ENCODE data around the gene ADIRF.
"Not testable (repeated sequence)": the region's sequence is repeated elsewhere in the genome, so short reads cannot be mapped to it uniquely, and the experiment has no call there.

ADIRF gene

DNA sequence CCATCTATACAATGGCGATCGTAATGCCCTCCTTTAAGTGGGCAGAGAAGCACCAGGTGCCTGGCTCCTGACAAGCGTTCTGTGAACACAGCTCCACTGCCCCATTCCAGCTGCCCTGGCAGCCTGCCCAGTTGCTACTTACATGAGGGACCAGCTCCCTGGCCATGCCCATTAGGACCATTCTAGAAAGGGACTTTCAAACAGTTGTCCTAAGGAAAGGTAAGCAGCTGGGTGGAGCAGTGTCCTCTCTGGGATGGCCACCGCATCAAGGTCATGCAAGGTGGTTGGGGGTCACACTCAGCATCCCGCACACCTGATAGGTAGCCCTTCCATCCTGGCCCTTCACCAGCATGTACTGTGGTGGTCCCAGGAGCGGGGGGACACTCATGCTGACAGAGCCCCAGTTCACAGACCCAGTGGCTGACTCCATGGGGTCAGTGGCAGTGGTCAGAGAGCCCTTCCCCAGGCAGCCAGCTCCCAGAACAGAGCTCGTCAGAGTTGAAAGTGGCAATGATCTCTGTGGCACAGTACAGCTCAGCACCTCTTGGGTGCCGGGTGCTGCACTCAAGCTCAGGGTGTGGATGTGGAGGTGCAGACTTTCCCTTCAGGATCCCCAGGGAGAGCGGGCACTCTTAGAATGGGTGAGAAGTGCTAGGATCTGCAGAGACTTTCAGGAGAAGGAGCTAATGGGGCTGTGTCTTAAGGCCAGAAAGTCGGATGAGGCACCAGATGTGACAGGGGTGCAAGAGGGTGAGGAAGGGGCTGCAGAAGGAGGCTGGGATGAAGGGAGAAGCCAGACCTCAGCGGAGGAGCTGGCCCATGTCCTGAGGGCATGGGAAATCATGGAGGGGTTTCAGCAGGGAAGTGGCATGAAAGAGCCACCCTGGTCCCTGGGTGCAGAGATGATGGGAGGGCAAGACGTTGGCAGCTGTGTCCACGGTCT, 21.8 kb upstream of the ADIRF start:
- DNase-seq: no peak

DNA sequence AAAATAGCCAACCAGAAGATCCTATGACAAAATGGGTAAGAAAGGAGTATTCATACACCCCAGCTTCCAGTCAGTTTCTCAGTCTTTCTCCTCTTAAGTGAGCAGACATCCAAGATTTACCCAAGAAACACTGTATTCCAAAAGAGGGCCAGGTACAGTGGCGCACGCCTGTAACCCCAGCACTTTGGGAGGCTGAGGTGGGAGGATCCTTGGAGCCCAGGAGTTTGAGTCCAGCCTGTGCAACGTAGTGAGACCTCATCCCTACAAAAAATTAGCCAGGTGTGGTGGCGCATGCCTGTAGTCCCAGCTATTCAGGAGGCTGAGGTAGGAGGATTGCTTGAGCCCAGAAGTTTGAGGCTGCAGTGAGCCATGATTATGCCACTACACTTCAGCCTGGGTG, 20.5 kb upstream of the ADIRF start:
- DNase-seq: not testable (repeated sequence)

DNA sequence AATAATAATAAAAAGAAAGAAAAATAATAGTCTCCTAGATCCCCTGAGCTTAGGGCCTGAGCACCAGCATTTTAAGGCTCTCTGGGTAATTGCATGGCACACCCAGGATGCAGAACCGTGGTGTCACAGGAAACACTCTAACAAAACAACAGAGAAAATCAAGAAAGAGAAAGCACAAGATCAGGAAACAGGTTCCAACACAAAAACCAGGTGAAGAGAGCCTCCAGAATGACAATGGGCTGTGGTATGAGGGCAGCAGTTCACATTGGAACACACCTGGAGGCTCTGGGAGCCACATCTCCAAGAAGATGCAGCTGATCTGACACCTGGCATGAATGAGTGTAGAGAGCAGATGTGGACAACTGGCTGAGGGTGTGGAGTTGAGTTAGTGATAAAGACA, 17.9 kb upstream of the ADIRF start:
- DNase-seq: no peak

GRCh38 chr10:86951184-86951761, 17.0 kb upstream of the ADIRF start:
- no peak for DNase-seq

DNA sequence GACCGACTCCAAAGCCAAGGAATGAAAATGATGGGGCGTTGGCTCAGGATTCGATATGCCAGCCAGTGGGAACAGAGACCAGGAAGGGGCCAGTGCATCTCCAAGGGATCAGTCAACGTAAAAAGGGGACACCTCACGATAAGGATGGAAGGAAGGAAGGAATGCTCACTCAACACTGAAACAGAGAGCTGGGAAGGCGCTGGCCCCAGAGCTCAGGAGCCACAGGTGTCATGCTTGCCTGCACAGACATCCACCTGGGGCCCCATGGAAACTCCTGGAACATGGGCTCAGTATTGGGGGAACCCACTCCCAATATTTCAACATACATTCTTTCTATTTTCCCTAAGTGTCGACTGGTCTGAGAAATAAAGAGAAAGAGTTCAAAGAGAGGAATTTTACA, 16.2 kb upstream of the ADIRF start:
- DNase-seq: no peak

GRCh38 chr10:86952697-86953096, 15.6 kb upstream of the ADIRF start:
- DNase-seq: not testable (repeated sequence)

DNA sequence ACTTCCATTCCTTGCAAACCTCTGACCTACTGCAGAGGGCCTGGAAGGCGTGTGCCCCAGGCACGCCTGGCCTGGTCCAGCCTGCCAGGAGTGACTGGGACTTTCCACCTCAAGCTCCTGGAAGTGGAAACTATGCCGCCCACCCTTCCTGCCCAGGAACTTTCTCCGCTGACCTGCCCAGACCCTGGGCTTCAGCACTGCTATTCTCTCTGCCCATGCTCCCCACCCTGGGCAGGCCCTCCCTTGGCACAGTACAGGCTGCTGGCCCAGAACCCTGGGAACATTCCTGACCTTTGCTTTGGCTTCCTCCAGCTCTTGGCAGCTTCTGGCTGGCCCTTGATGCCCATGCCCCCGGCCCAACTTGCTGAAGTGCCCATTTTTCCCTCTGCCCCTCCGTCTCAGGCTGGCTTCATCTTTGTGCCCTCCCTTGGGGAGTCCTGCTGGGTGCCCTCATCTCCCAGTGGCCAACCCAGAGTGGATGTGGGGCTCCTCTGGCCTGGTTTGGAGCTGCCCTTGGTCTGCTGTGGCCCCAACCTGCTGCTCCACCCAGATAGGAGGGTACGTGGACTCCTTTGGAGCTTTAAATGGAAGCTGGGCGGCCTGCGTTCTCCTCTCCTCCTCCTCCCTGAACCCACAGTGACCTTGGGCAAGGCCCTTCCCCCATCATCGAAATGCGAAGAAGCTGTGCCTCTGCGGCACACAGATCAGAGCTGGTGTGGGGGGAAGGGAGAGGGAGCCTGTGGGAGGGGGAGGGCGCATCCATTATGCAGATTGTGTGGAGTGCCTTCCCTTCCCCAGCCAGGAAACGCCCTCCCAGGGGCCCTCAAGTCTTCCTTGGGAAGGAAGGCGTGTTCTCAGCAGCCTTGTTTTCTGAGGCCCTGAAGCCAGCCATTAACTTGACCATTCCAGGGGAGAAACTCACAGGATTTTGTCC, 14.3 kb upstream of the ADIRF start:
- DNase-seq: no peak

- no peak for DNase-seq
Measured at GRCh38 chr10:86954681-86955500, 13.4 kb upstream of the ADIRF start.

DNA sequence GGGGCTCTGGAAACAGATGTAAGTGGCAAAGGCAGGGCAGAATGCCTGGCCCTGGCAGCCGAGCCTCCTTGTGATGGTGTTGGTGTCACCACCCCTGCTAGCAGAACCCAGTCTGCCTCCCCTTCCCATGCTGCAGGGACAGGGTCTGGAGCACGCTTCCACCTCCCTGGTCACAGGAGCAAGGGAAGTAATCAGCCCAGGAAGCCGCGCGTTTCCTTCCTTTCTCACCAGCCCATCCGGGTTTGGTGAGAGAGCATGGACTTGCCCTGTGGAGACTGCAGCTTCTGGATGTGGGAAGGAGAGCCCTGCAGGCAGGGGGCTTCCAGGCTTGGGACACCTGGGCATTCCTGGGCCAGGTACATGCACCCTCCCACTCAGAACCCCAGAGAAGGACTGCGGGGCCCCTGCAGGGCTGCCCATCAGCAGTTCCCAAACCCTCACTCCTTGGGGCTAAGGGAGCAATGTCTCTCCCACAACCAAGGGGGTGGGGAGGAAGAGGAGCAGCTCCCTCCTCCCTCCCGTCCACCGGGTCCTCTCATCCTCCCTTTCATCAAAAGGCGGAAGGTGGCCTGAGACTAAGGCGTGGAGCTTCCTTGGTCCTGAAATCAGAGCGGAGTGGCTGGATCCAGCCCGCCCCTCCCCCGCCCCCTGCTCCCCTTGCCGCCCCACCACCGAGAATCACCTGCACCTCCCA, 12.6 kb upstream of the ADIRF start:
- no peak for DNase-seq

- DNase-seq: no peak
Measured at GRCh38 chr10:86956195-86956847, 12.0 kb upstream of the ADIRF start.

DNA sequence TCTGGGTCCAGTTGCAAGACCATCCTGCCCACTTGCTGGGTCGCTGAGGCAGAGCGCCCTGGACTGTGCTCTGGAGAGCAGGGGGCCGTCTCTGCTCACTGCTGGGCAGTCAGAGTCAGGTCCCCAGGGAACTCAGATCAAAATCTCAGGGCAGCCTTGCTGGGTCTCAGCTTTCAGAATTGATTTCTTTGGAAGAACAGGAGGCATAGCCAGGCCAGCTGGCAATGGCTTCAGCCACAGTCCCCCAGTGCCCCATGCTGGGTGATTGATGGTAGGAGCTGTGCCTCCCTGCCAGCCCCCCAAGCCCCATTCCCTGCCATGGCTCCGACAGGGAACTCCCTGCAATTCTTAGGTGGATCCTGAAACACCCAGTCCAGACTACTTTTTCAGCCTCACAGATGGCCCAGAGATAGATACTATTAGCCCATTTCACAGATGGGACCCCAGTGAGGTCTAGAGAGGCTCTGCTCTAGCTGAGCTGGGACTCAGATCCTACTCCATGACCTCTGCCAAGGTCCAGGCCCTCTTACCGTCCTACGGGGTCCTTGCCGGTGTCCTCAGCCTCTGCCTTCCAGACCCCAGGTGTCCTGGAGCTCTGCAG, 11.3 kb upstream of the ADIRF start:
- DNase-seq: no peak

DNA sequence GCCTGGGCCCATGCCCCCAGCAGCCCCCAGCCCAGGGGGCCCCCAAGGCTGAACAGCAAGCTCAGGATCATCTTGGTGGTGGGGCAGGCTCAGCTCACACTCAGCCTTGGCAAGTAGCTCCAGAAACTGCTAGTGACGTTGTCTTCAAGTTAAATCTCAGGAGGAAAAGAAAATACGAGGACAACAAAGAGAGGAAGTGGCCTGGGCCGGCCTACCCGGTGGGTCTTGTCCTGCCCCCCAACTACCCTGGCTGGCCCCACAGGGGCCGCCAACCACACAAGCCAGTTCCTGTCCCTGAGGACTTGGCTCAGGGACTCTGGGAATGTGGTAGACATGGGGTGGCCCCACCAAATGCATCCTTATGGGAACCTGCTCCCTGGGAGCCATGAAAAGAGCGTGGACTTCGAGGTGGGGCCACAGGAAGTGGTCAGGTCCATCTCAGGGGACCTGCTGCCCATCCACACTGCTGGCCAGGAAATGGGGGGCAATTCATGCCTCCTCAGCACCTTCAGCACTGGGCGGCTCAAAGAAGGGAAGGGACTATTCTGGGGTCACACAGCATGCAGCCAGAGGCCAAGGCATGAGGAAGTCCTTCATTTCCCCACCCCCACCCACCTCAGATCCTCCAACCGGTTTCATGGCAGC, 10.7 kb upstream of the ADIRF start, which contains the start of gene MMRN2:
Gene MMRN2, minus strand, starts transcription at position 145 of the 645 bp plus-strand sequence. Its CDS starts 74 bp downstream, at position 71.
- no peak for DNase-seq

DNA sequence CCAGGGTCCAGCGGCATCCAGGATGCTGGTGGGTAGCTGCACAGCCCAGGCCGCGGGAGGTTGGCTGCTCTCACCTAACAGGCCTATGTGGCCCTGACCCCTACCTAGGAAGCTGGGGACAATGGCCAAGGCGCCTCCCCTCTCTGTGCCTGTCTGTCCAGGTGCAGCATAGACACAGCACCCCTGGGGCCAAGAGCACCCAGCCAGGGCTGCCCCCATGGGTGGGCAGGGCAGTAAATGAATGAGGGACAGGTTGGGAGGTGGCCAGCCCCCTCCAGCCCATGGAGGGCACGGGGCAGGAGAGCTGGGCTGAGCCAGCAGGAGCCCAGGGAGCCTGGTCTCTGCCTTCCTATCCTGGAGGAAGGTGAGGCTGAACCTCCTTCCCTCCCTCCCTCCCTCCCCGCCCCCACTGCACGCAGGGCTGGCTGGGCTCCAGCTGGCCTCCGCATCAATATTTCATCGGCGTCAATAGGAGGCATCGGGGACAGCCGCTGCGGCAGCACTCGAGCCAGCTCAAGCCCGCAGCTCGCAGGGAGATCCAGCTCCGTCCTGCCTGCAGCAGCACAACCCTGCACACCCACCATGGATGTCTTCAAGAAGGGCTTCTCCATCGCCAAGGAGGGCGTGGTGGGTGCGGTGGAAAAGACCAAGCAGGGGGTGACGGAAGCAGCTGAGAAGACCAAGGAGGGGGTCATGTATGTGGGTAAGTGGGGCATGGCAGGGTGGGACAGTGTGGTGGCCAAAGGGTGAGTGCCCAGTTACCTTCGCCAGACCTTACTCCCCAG, 10.0 kb upstream of the ADIRF start, which contains the start of gene SNCG:
Gene SNCG, plus strand, starts transcription at position 484 of the 785 bp plus-strand sequence. Its CDS starts 99 bp downstream, at position 583.
- DNase-seq: no peak

GRCh38 chr10:86958901-86959736, 9.2 kb upstream of the ADIRF start:
- DNase-seq: no peak

- DNase-seq: no peak
Measured at GRCh38 chr10:86959737-86960002, 8.6 kb upstream of the ADIRF start.

DNA sequence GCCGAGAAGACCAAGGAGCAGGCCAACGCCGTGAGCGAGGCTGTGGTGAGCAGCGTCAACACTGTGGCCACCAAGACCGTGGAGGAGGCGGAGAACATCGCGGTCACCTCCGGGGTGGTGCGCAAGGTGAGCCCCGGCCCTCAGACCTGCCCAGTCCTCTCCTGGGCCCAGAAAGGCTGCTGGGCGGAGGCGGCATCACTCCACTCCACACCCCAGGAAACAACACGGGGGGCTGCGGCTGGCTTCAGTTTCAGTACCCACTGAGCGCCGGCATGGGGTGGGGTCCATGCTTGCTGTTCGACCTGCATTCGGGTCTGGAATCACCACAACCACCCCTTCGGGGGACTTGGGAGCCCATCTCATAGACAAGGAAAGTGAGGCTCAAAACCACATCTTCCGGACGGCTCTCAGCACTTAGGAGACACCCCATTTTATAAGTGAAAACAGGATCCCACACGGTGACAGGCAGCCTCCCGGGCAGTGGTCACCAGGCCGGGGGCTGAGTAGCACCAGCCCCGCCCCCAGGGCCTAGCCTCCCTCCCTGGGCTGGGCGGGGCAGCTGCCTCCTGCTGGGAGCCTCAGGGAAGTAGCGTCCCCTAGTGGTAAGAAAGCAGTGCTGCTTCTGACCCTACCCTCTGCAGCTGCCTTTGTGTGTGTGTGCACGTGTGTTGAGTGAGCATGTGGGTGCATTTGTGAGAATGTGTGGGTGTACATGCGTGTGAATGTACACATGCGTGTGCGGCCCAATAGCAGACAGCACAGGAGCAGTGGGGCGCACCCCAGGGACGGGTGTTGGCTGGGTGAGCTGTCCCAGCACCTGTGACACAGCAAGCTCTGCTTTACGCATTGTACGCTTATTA, 8.0 kb upstream of the ADIRF start:
- DNase-seq: peak; percentile 49 to 59

GRCh38 chr10:86960863-86961434, 7.3 kb upstream of the ADIRF start:
- no peak for DNase-seq

All from inflammatory macrophage (primary cell).